WTC11 (cell line): ENCODE results near the gene YIF1A. TPM values are rescaled to one million over a fixed set of nuclear protein-coding genes. Genes with fewer than 3 reads are reported as not detected.

Experiments used
- ATAC-seq: fragments of 200-7000 bp; cut with Tn5 transposase; 2 replicates; pipeline ENCODE4 v1.10.0; 2021; ENCODE audit warnings: mild to moderate bottlenecking, moderate library complexity
- CTCF ChIA-PET: fragments of 300-600 bp; sonication (Branson Sonifier 250); formaldehyde crosslinking; loops from one replicate; lab custom pipeline; 2021; ENCODE audit warnings: antibody characterized with exemption; lab: Charles Lee
- POLR2A ChIA-PET: fragments of 350-600 bp; sonication (Branson Sonifier 250); formaldehyde crosslinking; loops from one replicate; lab custom pipeline; 2021; ENCODE audit warnings: antibody characterized with exemption; lab: Charles Lee
- DNase-seq: peaks from one replicate; pipeline ENCODE4 v3.0.0; 2021; ENCODE audit warnings: low spot score
- H3K27ac Mint-ChIP-seq: 2 replicates; pipeline ENCODE4 v1.8.0; 2021; ENCODE audit warnings: mixed read lengths
- H3K27me3 Mint-ChIP-seq: 2 replicates; pipeline ENCODE4 v1.8.0; 2021; ENCODE audit warnings: low read depth, mild to moderate bottlenecking, moderate library complexity, mixed read lengths
- H3K36me3 Mint-ChIP-seq: 2 replicates; pipeline ENCODE4 v1.8.0; 2021; ENCODE audit warnings: mixed read lengths
- H3K4me1 Mint-ChIP-seq: 2 replicates; pipeline ENCODE4 v1.8.0; 2022; ENCODE audit warnings: mixed read lengths
- H3K4me3 Mint-ChIP-seq: 2 replicates; pipeline ENCODE4 v1.8.0; 2021; ENCODE audit warnings: mild to moderate bottlenecking, moderate library complexity, mixed read lengths
- H3K9me3 Mint-ChIP-seq: 2 replicates; pipeline ENCODE4 v1.8.0; 2021; ENCODE audit warnings: mixed read lengths
- AFF4 ChIP-seq: sonication (generic); formaldehyde crosslinking; IDR thresholded peaks from 2 replicates; pipeline ENCODE4 v1.8.1; 2023; ENCODE audit warnings: mild to moderate bottlenecking, missing genetic modification reagents, borderline replicate concordance
- ARID4B ChIP-seq: sonication (generic); formaldehyde crosslinking; IDR thresholded peaks from 2 replicates; pipeline ENCODE4 v1.8.0; 2023; ENCODE audit warnings: missing genetic modification reagents, mild to moderate bottlenecking, borderline replicate concordance
- FOXK1 ChIP-seq: sonication (generic); formaldehyde crosslinking; IDR thresholded peaks from 2 replicates; pipeline ENCODE4 v1.8.0; 2022; ENCODE audit warnings: mild to moderate bottlenecking, moderate library complexity, missing genetic modification reagents
- FOXP1 ChIP-seq: sonication (generic); formaldehyde crosslinking; IDR thresholded peaks from 2 replicates; pipeline ENCODE4 v1.8.0; 2022; ENCODE audit warnings: missing genetic modification reagents, mild to moderate bottlenecking, moderate library complexity, borderline replicate concordance
- IRF2 ChIP-seq: sonication (generic); formaldehyde crosslinking; IDR thresholded peaks from 2 replicates; pipeline ENCODE4 v1.8.0; 2022; ENCODE audit warnings: low read depth, missing genetic modification reagents, borderline replicate concordance
- NFATC4 ChIP-seq: fragments of 250-450 bp; sonication (Bioruptor Pico); IDR thresholded peaks from 2 replicates; pipeline ENCODE4 v1.9.0; 2021; ENCODE audit warnings: mild to moderate bottlenecking
- NFE2L1 ChIP-seq: sonication (generic); formaldehyde crosslinking; IDR thresholded peaks from 2 replicates; pipeline ENCODE4 v1.8.1; 2023; ENCODE audit warnings: missing genetic modification reagents
- NR2C2 ChIP-seq: sonication (generic); formaldehyde crosslinking; IDR thresholded peaks from 2 replicates; pipeline ENCODE4 v1.8.0; 2022; ENCODE audit warnings: mild to moderate bottlenecking, missing genetic modification reagents
- NR3C1 ChIP-seq: sonication (generic); formaldehyde crosslinking; conservative IDR thresholded peaks from 2 replicates; pipeline ENCODE4 v1.8.1; 2023; ENCODE audit warnings: low read depth, mild to moderate bottlenecking, missing genetic modification reagents
- PRRX2 ChIP-seq: fragments of 250-450 bp; sonication (Bioruptor Pico); IDR thresholded peaks from 2 replicates; pipeline ENCODE4 v1.8.0; 2021; ENCODE audit warnings: mild to moderate bottlenecking
- SP1 ChIP-seq: sonication (generic); formaldehyde crosslinking; conservative IDR thresholded peaks from 2 replicates; pipeline ENCODE4 v1.8.1; 2022; ENCODE audit warnings: missing genetic modification reagents
- TP53 ChIP-seq: sonication (generic); formaldehyde crosslinking; IDR thresholded peaks from 2 replicates; pipeline ENCODE4 v1.8.1; 2023; ENCODE audit warnings: mild to moderate bottlenecking, missing genetic modification reagents
- ZNF138 ChIP-seq: sonication (generic); formaldehyde crosslinking; conservative IDR thresholded peaks from 2 replicates; pipeline ENCODE4 v1.8.1; 2022; ENCODE audit warnings: mild to moderate bottlenecking, moderate library complexity, missing genetic modification reagents
- total RNA-seq: library from RNA; stranded (reverse); gene quantifications from 3 replicates; pipeline ENCODE4 v1.2.3, GENCODE V29; 2021
- TF ChIP-seq, protein P1 (sequence below): sonication (generic); formaldehyde crosslinking; IDR thresholded peaks from 2 replicates; pipeline ENCODE4 v1.8.1; 2023; ENCODE audit warnings: mild to moderate bottlenecking, missing genetic modification reagents, moderate library complexity
- TF ChIP-seq, protein P2 (sequence below): sonication (generic); formaldehyde crosslinking; IDR thresholded peaks from 2 replicates; pipeline ENCODE4 v1.8.0; 2022; ENCODE audit warnings: mild to moderate bottlenecking, missing genetic modification reagents
- TF ChIP-seq, protein P3 (sequence below): sonication (generic); formaldehyde crosslinking; IDR thresholded peaks from 2 replicates; pipeline ENCODE4 v1.8.0; 2022; ENCODE audit warnings: mild to moderate bottlenecking, missing genetic modification reagents
- TF ChIP-seq, protein P4 (sequence below): sonication (generic); formaldehyde crosslinking; IDR thresholded peaks from 2 replicates; pipeline ENCODE4 v1.8.1; 2022; ENCODE audit warnings: missing genetic modification reagents, borderline replicate concordance

The YIF1A gene
- total RNA-seq, 1 experiment from 2014 or later, result 86.9 TPM

GRCh38 chr11:66288671-66289547 is at the start of gene YIF1A (continued):
- TF ChIP-seq NR2C2 (CRISPR knock-in tag) (no peak), NFE2L1 (CRISPR knock-in tag) (no peak), TP53 (CRISPR knock-in tag) (no peak), ARID4B (CRISPR knock-in tag) (0 out of 2 replicates have a peak, but pooled peaks have one; percentile 34), SP1 (peak; percentile 78), FOXK1 (peak; percentile 82), NFATC4 (CRISPR knock-in tag) (no peak), PRRX2 (CRISPR knock-in tag) (no peak)
- TF ChIP-seq, protein P1, sequence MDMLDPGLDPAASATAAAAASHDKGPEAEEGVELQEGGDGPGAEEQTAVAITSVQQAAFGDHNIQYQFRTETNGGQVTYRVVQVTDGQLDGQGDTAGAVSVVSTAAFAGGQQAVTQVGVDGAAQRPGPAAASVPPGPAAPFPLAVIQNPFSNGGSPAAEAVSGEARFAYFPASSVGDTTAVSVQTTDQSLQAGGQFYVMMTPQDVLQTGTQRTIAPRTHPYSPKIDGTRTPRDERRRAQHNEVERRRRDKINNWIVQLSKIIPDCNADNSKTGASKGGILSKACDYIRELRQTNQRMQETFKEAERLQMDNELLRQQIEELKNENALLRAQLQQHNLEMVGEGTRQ (CRISPR knock-in tag), result no peak
- TF ChIP-seq, protein P2, sequence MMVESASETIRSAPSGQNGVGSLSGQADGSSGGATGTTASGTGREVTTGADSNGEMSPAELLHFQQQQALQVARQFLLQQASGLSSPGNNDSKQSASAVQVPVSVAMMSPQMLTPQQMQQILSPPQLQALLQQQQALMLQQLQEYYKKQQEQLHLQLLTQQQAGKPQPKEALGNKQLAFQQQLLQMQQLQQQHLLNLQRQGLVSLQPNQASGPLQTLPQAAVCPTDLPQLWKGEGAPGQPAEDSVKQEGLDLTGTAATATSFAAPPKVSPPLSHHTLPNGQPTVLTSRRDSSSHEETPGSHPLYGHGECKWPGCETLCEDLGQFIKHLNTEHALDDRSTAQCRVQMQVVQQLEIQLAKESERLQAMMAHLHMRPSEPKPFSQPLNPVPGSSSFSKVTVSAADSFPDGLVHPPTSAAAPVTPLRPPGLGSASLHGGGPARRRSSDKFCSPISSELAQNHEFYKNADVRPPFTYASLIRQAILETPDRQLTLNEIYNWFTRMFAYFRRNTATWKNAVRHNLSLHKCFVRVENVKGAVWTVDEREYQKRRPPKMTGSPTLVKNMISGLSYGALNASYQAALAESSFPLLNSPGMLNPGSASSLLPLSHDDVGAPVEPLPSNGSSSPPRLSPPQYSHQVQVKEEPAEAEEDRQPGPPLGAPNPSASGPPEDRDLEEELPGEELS (CRISPR knock-in tag), result peak; percentile 69; the same call in 1 of the 2 replicates
- TF ChIP-seq, protein P3, sequence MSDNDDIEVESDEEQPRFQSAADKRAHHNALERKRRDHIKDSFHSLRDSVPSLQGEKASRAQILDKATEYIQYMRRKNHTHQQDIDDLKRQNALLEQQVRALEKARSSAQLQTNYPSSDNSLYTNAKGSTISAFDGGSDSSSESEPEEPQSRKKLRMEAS (CRISPR knock-in tag), result peak; percentile 53; the same call in 1 of the 2 replicates
- TF ChIP-seq, protein P4, sequence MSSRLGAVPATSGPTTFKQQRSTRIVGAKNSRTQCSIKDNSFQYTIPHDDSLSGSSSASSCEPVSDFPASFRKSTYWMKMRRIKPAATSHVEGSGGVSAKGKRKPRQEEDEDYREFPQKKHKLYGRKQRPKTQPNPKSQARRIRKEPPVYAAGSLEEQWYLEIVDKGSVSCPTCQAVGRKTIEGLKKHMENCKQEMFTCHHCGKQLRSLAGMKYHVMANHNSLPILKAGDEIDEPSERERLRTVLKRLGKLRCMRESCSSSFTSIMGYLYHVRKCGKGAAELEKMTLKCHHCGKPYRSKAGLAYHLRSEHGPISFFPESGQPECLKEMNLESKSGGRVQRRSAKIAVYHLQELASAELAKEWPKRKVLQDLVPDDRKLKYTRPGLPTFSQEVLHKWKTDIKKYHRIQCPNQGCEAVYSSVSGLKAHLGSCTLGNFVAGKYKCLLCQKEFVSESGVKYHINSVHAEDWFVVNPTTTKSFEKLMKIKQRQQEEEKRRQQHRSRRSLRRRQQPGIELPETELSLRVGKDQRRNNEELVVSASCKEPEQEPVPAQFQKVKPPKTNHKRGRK (CRISPR knock-in tag), result no peak

GRCh38 chr11:66337103-66337899 is 48.4 kb upstream of the YIF1A start:
- H3K27me3 Mint-ChIP-seq, result no peaks in the 10 kb centered on the region
- H3K27ac Mint-ChIP-seq, result 0 out of 2 replicates have a peak overlapping the region, but pooled peaks have one; percentile 78
- H3K4me3 Mint-ChIP-seq, result no peak overlapping the region
- H3K4me1 Mint-ChIP-seq, result peaks cover 16% of the 10 kb centered on the region
- POLR2A ChIA-PET, result interaction anchor here (1.3 kb wide), 1 partner anchor 25 kb away, joined by 5 read pairs; no protein-coding TSS in a partner anchor
- H3K9me3 Mint-ChIP-seq, result no peaks in the 10 kb centered on the region
- ATAC-seq (no peak), DNase-seq (no peak)
- CTCF ChIA-PET, result interaction anchor here (0.5 to 8.7 kb wide), 8 partner anchors 9 to 81 kb away, joined by 3 to 319 read pairs (median 4); no protein-coding TSS in a partner anchor
- peaks cover 10% of the 10 kb centered on the region for H3K36me3 Mint-ChIP-seq
- TF ChIP-seq IRF2 (CRISPR knock-in tag) (no peak), NFATC4 (CRISPR knock-in tag) (no peak), AFF4 (CRISPR knock-in tag) (no peak), NR3C1 (CRISPR knock-in tag) (no peak), FOXP1 (CRISPR knock-in tag) (no peak), ZNF138 (CRISPR knock-in tag) (no peak)
- TF ChIP-seq, protein P1 (CRISPR knock-in tag), result no peak
